ENCODE results near the gene SCLT1. TPM values are rescaled to one million over a fixed set of nuclear protein-coding genes. Genes with fewer than 3 reads are reported as not detected.

SCLT1 gene
- total RNA-seq, 1 experiment from 2014 or later: 11.3 TPM

- no peak overlapping the region for H3K27ac ChIP-seq (ENCODE audit: insufficient read length, low read depth, low read length)
- Mint-ChIP-seq H3K27me3 (ENCODE audit: low read depth) (no peaks in the 10 kb centered on the region), H3K9me3 (peaks cover 2 to 3% of the 10 kb centered on the region in 2 experiments; a peak in 2 of 5 replicates)
Measured at GRCh38 chr4:128924951-128925350, 168.4 kb downstream of the SCLT1 start.

More at GRCh38 chr4:128924951-128925350, 168.4 kb downstream of the SCLT1 start:
- Histone ChIP-seq H2AFZ (ENCODE audit: low read length) (no peak overlapping the region), H4K8ac (replicated peaks; ENCODE audit: insufficient read length, low read depth, low read length) (no peak overlapping the region), H3K9ac (ENCODE audit: extremely low read depth, insufficient read length, low read length) (no peak overlapping the region), H3K18ac (ENCODE audit: insufficient read length, low read depth, low read length) (no peak overlapping the region), H3K79me2 (ENCODE audit: insufficient read depth, low read length) (no peaks in the 10 kb centered on the region), H2BK20ac (ENCODE audit: low read depth, low read length, poor library complexity, severe bottlenecking) (no peak overlapping the region), H3K56ac (ENCODE audit: insufficient read length, low read depth, low read length) (no peak overlapping the region), H3K23me2 (ENCODE audit: insufficient read length, low read depth, low read length, poor library complexity, severe bottlenecking) (no peaks in the 10 kb centered on the region), H4K20me1 (ENCODE audit: control insufficient read depth, insufficient read depth, insufficient read length) (no peaks in the 10 kb centered on the region), H4K91ac (ENCODE audit: insufficient read length, low read depth, low read length) (no peak overlapping the region), H3K9me3 (ENCODE audit: control insufficient read depth, low read depth, low read length) (no peaks in the 10 kb centered on the region), H3K14ac (ENCODE audit: insufficient read depth, low read length) (no peak overlapping the region), H3T11ph (ENCODE audit: low read length) (no peak overlapping the region), H3K23ac (ENCODE audit: insufficient read length, low read depth, low read length) (no peak overlapping the region), H3K4me1 (ENCODE audit: insufficient read depth, low read length) (no peaks in the 10 kb centered on the region), H3K4ac (ENCODE audit: low read depth, low read length) (no peak overlapping the region), H4K5ac (ENCODE audit: insufficient read length, low read depth, low read length) (no peak overlapping the region), H3K27me3 (ENCODE audit: insufficient read depth, low read length) (no peaks in the 10 kb centered on the region), H2AK5ac (ENCODE audit: insufficient read length, low read length) (no peak overlapping the region), H3K79me1 (ENCODE audit: insufficient read depth, low read depth, low read length, poor library complexity, severe bottlenecking) (no peaks in the 10 kb centered on the region), H2BK5ac (ENCODE audit: insufficient read length, low read length) (no peak overlapping the region), H2BK120ac (ENCODE audit: low read depth, low read length, poor library complexity, severe bottlenecking) (no peak overlapping the region), H3K4me2 (ENCODE audit: insufficient read depth, insufficient read length, low read length) (no peak overlapping the region), H2BK12ac (ENCODE audit: insufficient read length, low read depth, low read length) (no peak overlapping the region), H2BK15ac (ENCODE audit: low read depth, low read length) (no peak overlapping the region)
- WGBS (ENCODE audit: extremely low coverage, insufficient read length, low lambda C conversion rate): no CpG with 5 or more reads among the region's 5 CpGs
- Mint-ChIP-seq H3K4me3 (no peak overlapping the region), H3K4me1 (no peaks in the 10 kb centered on the region), H3K36me3 (ENCODE audit: insufficient read depth in 1 of 3, low read depth in 3 of 3) (peaks cover 0 to 4% (median 1%) of the 10 kb centered on the region in 3 experiments; a peak in 2 of 7 replicates), H3K27ac (no peak overlapping the region)
- TF ChIP-seq, protein P1, sequence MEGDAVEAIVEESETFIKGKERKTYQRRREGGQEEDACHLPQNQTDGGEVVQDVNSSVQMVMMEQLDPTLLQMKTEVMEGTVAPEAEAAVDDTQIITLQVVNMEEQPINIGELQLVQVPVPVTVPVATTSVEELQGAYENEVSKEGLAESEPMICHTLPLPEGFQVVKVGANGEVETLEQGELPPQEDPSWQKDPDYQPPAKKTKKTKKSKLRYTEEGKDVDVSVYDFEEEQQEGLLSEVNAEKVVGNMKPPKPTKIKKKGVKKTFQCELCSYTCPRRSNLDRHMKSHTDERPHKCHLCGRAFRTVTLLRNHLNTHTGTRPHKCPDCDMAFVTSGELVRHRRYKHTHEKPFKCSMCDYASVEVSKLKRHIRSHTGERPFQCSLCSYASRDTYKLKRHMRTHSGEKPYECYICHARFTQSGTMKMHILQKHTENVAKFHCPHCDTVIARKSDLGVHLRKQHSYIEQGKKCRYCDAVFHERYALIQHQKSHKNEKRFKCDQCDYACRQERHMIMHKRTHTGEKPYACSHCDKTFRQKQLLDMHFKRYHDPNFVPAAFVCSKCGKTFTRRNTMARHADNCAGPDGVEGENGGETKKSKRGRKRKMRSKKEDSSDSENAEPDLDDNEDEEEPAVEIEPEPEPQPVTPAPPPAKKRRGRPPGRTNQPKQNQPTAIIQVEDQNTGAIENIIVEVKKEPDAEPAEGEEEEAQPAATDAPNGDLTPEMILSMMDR (conservative IDR thresholded peaks at IDR 0.05): no peak
- no peak for DNase-seq
